Sigmoid colon (tissue), 3 donors: ENCODE data around the gene MAML3.

Source experiments
- POLR2A ChIP-seq, 2 donors: fragments of 450-650 bp; IDR thresholded peaks; one replicate each; pipeline ENCODE4 v1.6.1; 2016; ENCODE audit warnings: antibody characterized with exemption in 2 of 2, mild to moderate bottlenecking in 2 of 2, moderate library complexity in 2 of 2
- TF ChIP-seq, protein P1 (sequence below), 4 experiments: fragments of 450-650 bp in 3 of 4; fragments of 200-600 bp in 1 of 4; IDR thresholded peaks; one replicate each; pipeline ENCODE4 v1.5.1; 2016 to 2019; ENCODE audit warnings: antibody characterized with exemption in 4 of 4, mild to moderate bottlenecking in 3 of 4, moderate library complexity in 2 of 4

- no peak for TF ChIP-seq POLR2A (IDR thresholded peaks at IDR 0.05)
- TF ChIP-seq, protein P1, sequence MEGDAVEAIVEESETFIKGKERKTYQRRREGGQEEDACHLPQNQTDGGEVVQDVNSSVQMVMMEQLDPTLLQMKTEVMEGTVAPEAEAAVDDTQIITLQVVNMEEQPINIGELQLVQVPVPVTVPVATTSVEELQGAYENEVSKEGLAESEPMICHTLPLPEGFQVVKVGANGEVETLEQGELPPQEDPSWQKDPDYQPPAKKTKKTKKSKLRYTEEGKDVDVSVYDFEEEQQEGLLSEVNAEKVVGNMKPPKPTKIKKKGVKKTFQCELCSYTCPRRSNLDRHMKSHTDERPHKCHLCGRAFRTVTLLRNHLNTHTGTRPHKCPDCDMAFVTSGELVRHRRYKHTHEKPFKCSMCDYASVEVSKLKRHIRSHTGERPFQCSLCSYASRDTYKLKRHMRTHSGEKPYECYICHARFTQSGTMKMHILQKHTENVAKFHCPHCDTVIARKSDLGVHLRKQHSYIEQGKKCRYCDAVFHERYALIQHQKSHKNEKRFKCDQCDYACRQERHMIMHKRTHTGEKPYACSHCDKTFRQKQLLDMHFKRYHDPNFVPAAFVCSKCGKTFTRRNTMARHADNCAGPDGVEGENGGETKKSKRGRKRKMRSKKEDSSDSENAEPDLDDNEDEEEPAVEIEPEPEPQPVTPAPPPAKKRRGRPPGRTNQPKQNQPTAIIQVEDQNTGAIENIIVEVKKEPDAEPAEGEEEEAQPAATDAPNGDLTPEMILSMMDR (IDR thresholded peaks at IDR 0.05): no peak
Observed at GRCh38 chr4:140096921-140097320, 57.1 kb downstream of the MAML3 start.
